ENCODE measurements around the gene SLC22A2.

GRCh38 chr6:160264061-160264612, 5.5 kb upstream of the SLC22A2 start:
- TF ChIP-seq CTCF (IDR thresholded peaks at IDR 0.05) (no peak), POLR2A (IDR thresholded peaks at IDR 0.05) (no peak)
